ENCODE results near the gene USP12. TPM values are rescaled to one million over a fixed set of nuclear protein-coding genes. Genes with fewer than 3 reads are reported as not detected.
"Not testable (repeated sequence)": the region's sequence is repeated elsewhere in the genome, so short reads cannot be mapped to it uniquely, and the experiment has no call there.

USP12 gene
- total RNA-seq, 1 donor from 2014 or later, result 34.2 TPM

GRCh38 chr13:27079421-27079958 lies 92.1 kb downstream of the USP12 start:
- no peak for DNase-seq (ENCODE audit: low read depth, low spot score)

GRCh38 chr13:27077451-27077850 lies 94.2 kb downstream of the USP12 start:
- DNase-seq (ENCODE audit: low read depth, low spot score), result no peak

- DNase-seq (ENCODE audit: low read depth, low spot score), result no peak
Observed at GRCh38 chr13:27076421-27076820, 95.2 kb downstream of the USP12 start.

- no peak for DNase-seq (ENCODE audit: low read depth, low spot score)
Observed at GRCh38 chr13:27073186-27073585, 98.4 kb downstream of the USP12 start.

- not testable (repeated sequence) for DNase-seq (ENCODE audit: low read depth, low spot score)
Observed at GRCh38 chr13:27066123-27066522, 105.5 kb downstream of the USP12 start.

GRCh38 chr13:27065582-27065981 lies 106.0 kb downstream of the USP12 start:
- DNase-seq (ENCODE audit: low read depth, low spot score), result no peak

- DNase-seq (ENCODE audit: low read depth, low spot score), result no peak
Observed at GRCh38 chr13:27064252-27064995, 107.2 kb downstream of the USP12 start.

- no peak for DNase-seq (ENCODE audit: low read depth, low spot score)
Observed at GRCh38 chr13:27057817-27058216, 113.8 kb downstream of the USP12 start.

- no peak for DNase-seq (ENCODE audit: low read depth, low spot score)
Observed at GRCh38 chr13:27055526-27055925, 116.1 kb downstream of the USP12 start.

- DNase-seq (ENCODE audit: low read depth, low spot score), result no peak
Observed at GRCh38 chr13:27054760-27055159, 116.9 kb downstream of the USP12 start.

GRCh38 chr13:27053902-27054595 lies 117.6 kb downstream of the USP12 start:
- no peak for DNase-seq (ENCODE audit: low read depth, low spot score)

GRCh38 chr13:27053210-27053884 lies 118.3 kb downstream of the USP12 start:
- no peak for DNase-seq (ENCODE audit: low read depth, low spot score)

GRCh38 chr13:27052551-27053208 lies 118.9 kb downstream of the USP12 start:
- DNase-seq (ENCODE audit: low read depth, low spot score), result no peak

GRCh38 chr13:27047081-27047480 lies 124.5 kb downstream of the USP12 start:
- DNase-seq (ENCODE audit: low read depth, low spot score), result no peak

GRCh38 chr13:27044837-27045570 lies 126.6 kb downstream of the USP12 start:
- no peak for DNase-seq (ENCODE audit: low read depth, low spot score)

- DNase-seq (ENCODE audit: low read depth, low spot score), result peak; percentile 17
Observed at GRCh38 chr13:27043013-27043412, 128.6 kb downstream of the USP12 start.

- no peak for DNase-seq (ENCODE audit: low read depth, low spot score)
Observed at GRCh38 chr13:27041341-27041740, 130.3 kb downstream of the USP12 start.

- DNase-seq (ENCODE audit: low read depth, low spot score), result no peak
Observed at GRCh38 chr13:27040826-27041108, 130.8 kb downstream of the USP12 start.

GRCh38 chr13:27039171-27039701 lies 132.4 kb downstream of the USP12 start:
- DNase-seq (ENCODE audit: low read depth, low spot score), result no peak

- DNase-seq (ENCODE audit: low read depth, low spot score), result peak; percentile 27
Observed at GRCh38 chr13:27038323-27038722, 133.3 kb downstream of the USP12 start.

GRCh38 chr13:27037571-27037970 lies 134.0 kb downstream of the USP12 start:
- DNase-seq (ENCODE audit: low read depth, low spot score), result no peak

Data from pulmonary artery endothelial cell (primary cell).